ENCODE measurements around the gene RGS3.
"Not testable (repeated sequence)": the region's sequence is repeated elsewhere in the genome, so short reads cannot be mapped to it uniquely, and the experiment has no call there.

DNA sequence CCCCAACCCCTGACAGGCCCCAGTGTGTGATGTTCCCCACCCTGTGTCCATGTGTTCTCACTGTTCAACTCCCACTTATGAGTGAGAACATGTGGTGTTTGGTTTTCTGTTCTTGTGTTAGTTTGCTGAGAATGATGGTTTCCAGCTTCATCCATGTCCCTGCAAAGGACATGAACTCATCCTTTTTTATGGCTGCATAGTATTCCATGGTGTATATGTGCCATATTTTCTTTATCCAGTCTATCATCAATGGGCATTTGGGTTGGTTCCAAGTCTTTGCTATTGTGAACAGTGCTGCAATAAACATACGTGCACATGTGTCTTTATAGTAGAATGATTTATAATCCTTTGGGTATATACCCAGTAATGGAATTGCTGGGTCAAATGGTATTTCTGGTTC, 25.8 kb upstream of the RGS3 start:
- TF ChIP-seq, protein P1, sequence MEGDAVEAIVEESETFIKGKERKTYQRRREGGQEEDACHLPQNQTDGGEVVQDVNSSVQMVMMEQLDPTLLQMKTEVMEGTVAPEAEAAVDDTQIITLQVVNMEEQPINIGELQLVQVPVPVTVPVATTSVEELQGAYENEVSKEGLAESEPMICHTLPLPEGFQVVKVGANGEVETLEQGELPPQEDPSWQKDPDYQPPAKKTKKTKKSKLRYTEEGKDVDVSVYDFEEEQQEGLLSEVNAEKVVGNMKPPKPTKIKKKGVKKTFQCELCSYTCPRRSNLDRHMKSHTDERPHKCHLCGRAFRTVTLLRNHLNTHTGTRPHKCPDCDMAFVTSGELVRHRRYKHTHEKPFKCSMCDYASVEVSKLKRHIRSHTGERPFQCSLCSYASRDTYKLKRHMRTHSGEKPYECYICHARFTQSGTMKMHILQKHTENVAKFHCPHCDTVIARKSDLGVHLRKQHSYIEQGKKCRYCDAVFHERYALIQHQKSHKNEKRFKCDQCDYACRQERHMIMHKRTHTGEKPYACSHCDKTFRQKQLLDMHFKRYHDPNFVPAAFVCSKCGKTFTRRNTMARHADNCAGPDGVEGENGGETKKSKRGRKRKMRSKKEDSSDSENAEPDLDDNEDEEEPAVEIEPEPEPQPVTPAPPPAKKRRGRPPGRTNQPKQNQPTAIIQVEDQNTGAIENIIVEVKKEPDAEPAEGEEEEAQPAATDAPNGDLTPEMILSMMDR (IDR thresholded peaks at IDR 0.05) = not testable (repeated sequence)
- not testable (repeated sequence) for TF ChIP-seq POLR2A (IDR thresholded peaks at IDR 0.05)
